CD4-positive, alpha-beta T cell (primary cell): ENCODE results near the gene ZNF318. TPM values are rescaled to one million over a fixed set of nuclear protein-coding genes. Genes with fewer than 3 reads are reported as not detected.
"Not testable (repeated sequence)": the region's sequence is repeated elsewhere in the genome, so short reads cannot be mapped to it uniquely, and the experiment has no call there.

Experiments used
- ATAC-seq: fragments of 200-7000 bp; cut with Tn5 transposase; one replicate; pipeline ENCODE4 v1.10.0; 2022; ENCODE audit warnings: mild to moderate bottlenecking; ENCODE audit not compliant: poor library complexity
- CTCF ChIA-PET: fragments of 350-600 bp; sonication (Branson Sonifier 250); formaldehyde crosslinking; loops from one replicate; lab custom pipeline; 2021; ENCODE audit warnings: antibody characterized with exemption, inconsistent platforms; lab: Charles Lee
- POLR2A ChIA-PET: fragments of 350-600 bp; sonication (Branson Sonifier 250); formaldehyde crosslinking; loops from one replicate; lab custom pipeline; 2021; ENCODE audit warnings: antibody characterized with exemption, inconsistent platforms; lab: Charles Lee
- DNase-seq, 14 experiments: peaks; one replicate each; pipeline ENCODE4 v3.0.0-alpha.2; 2013 to 2020; ENCODE audit warnings: mixed read lengths in 2 of 14
- H3K27ac ChIP-seq, 2 donors: one replicate each; pipeline versions ENCODE4 v1.5.1 to v1.7.0; 2013; ENCODE audit warnings: low read length in 2 of 2, low read depth in 1 of 2, mild to moderate bottlenecking in 1 of 2
- H3K27me3 ChIP-seq, 2 experiments: 1 replicate in 1 of 2; 2 replicates in 1 of 2; pipeline versions ENCODE4 v1.6.1 to v1.7.0; 2013; ENCODE audit warnings: low read length in 2 of 2, control low read depth in 1 of 2, mild to moderate bottlenecking in 1 of 2, moderate library complexity in 1 of 2; ENCODE audit not compliant: insufficient read depth in 2 of 2, control insufficient read depth in 1 of 2
- H3K36me3 ChIP-seq: one replicate; pipeline ENCODE4 v1.6.1; 2013; ENCODE audit warnings: low read length, control low read depth; ENCODE audit not compliant: insufficient read depth
- H3K4me1 ChIP-seq: one replicate; pipeline ENCODE4 v1.6.1; 2013; ENCODE audit warnings: low read length, control low read depth; ENCODE audit not compliant: insufficient read depth
- H3K4me3 ChIP-seq: one replicate; pipeline ENCODE4 v1.5.1; 2013; ENCODE audit warnings: mild to moderate bottlenecking, low read length, moderate library complexity
- H3K9me3 ChIP-seq, 2 experiments: 1 replicate in 1 of 2; 2 replicates in 1 of 2; pipeline versions ENCODE4 v1.6.1 to v1.7.0; 2013; ENCODE audit warnings: low read length in 2 of 2, mild to moderate bottlenecking in 2 of 2, control low read depth in 1 of 2, moderate library complexity in 1 of 2; ENCODE audit not compliant: control insufficient read depth in 1 of 2, insufficient read depth in 1 of 2
- H3K27ac Mint-ChIP-seq: one replicate; pipeline ENCODE4 v1.8.0; 2020; ENCODE audit warnings: mixed read lengths
- H3K27me3 Mint-ChIP-seq: one replicate; pipeline ENCODE4 v1.8.0; 2021; ENCODE audit warnings: mixed read lengths
- H3K36me3 Mint-ChIP-seq: one replicate; pipeline ENCODE4 v1.8.0; 2021; ENCODE audit warnings: low read depth, mixed read lengths
- H3K4me1 Mint-ChIP-seq: one replicate; pipeline ENCODE4 v1.8.0; 2021; ENCODE audit warnings: low read depth, mixed read lengths
- H3K4me3 Mint-ChIP-seq: one replicate; pipeline ENCODE4 v1.8.0; 2020; ENCODE audit warnings: mild to moderate bottlenecking, mixed read lengths
- H3K9me3 Mint-ChIP-seq: one replicate; pipeline ENCODE4 v1.8.0; 2020; ENCODE audit warnings: mixed read lengths
- intact Hi-C, 2 experiments: fragments of 100-400 bp; cut with DNase I in 1 of 2; cut with micrococcal nuclease in 1 of 2; formaldehyde crosslinking; loops; one replicate each; pipeline versions ENCODE4 v1.15.1 to v1.9.0; 2023 to 2025; cut with DNase I, micrococcal nuclease
- total RNA-seq, 174 experiments: library from RNA in 2 of 174; stranded (reverse) in 2 of 174; gene quantifications; one replicate each; pipeline ENCODE4 v1.2.3 and lab custom pipeline; 2021 to 2026
- TF ChIP-seq, protein P1 (sequence below): fragments of 200-600 bp; IDR thresholded peaks from one replicate; pipeline ENCODE4 v1.8.0; 2022; ENCODE audit warnings: antibody characterized with exemption, mild to moderate bottlenecking

ZNF318 gene
- total RNA-seq, 2 experiments from 2014 or later, result 20.4 TPM

DNA sequence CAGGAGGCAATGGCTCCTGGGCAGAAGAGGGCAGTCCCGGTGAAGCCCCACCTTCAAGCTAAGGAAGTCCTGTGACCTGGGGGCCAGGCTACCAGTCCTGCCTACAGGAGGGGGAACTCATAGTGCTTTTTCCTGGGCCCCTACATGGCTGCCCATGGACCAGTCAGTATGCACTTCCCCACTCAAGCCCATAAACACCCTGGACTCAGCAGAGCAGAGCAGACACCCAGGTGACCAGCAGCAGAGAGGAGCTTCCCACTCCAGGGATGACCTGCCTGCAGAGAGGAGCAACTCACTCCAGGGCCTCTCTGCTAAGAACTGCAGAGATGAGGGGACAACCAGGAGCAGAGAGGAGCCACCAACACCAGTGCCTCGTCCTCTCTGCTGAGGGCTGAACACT lies 43.6 kb upstream of the ZNF318 start:
- H3K36me3 Mint-ChIP-seq, result no peaks in the 10 kb centered on the region
- no peaks in the 10 kb centered on the region for H3K4me1 ChIP-seq
- H3K27ac ChIP-seq, result no peak overlapping the region
- no peaks in the 10 kb centered on the region for H3K9me3 Mint-ChIP-seq
- ChIA-PET CTCF (no interaction called here), POLR2A (no interaction called here)
- no peaks in the 10 kb centered on the region for H3K4me1 Mint-ChIP-seq
- no peaks in the 10 kb centered on the region for H3K36me3 ChIP-seq
- H3K27ac Mint-ChIP-seq, result no peak overlapping the region
- ATAC-seq, result no peak
- peaks cover 0 to 8% of the 10 kb centered on the region in 2 experiments for H3K9me3 ChIP-seq
- TF ChIP-seq, protein P1, sequence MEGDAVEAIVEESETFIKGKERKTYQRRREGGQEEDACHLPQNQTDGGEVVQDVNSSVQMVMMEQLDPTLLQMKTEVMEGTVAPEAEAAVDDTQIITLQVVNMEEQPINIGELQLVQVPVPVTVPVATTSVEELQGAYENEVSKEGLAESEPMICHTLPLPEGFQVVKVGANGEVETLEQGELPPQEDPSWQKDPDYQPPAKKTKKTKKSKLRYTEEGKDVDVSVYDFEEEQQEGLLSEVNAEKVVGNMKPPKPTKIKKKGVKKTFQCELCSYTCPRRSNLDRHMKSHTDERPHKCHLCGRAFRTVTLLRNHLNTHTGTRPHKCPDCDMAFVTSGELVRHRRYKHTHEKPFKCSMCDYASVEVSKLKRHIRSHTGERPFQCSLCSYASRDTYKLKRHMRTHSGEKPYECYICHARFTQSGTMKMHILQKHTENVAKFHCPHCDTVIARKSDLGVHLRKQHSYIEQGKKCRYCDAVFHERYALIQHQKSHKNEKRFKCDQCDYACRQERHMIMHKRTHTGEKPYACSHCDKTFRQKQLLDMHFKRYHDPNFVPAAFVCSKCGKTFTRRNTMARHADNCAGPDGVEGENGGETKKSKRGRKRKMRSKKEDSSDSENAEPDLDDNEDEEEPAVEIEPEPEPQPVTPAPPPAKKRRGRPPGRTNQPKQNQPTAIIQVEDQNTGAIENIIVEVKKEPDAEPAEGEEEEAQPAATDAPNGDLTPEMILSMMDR, result no peak
- no peak for DNase-seq
- H3K4me3 ChIP-seq, result no peak overlapping the region
- intact Hi-C loops, result no loop called here
- H3K27me3 Mint-ChIP-seq, result peaks cover 3% of the 10 kb centered on the region
- H3K27me3 ChIP-seq, result no peaks in the 10 kb centered on the region
- H3K4me3 Mint-ChIP-seq, result no peak overlapping the region

DNA sequence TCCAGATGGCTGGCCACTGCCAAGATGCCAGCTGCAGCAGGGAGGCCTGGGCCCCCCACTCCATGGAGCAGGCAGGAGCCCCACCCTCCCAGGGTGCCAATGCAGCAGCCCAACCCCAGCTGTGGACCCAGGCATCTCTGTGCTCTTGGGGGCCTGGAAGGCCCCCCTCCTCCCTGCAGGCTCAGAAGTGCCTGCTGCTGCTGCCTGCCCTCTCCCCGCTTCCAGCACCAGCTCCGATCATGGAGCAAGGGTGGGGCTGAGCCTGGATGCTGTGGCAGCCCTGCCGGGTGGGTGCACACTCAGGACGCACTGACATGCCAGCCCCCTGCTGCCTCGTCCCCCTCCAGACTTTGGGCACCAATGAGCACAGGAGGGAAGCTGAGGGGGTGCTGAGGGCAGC lies 43.1 kb upstream of the ZNF318 start:
- POLR2A ChIA-PET, result no interaction called here
- intact Hi-C loops, result no loop called here
- no peak overlapping the region for H3K27ac ChIP-seq
- H3K9me3 ChIP-seq, result peaks cover 0 to 8% of the 10 kb centered on the region in 2 experiments
- H3K27me3 ChIP-seq, result no peaks in the 10 kb centered on the region
- Mint-ChIP-seq H3K27ac (no peak overlapping the region), H3K4me3 (no peak overlapping the region), H3K36me3 (no peaks in the 10 kb centered on the region), H3K9me3 (no peaks in the 10 kb centered on the region), H3K4me1 (no peaks in the 10 kb centered on the region), H3K27me3 (peaks cover 4% of the 10 kb centered on the region)
- no peaks in the 10 kb centered on the region for H3K36me3 ChIP-seq
- TF ChIP-seq, protein P1, result no peak
- ATAC-seq, result no peak
- H3K4me3 ChIP-seq, result no peak overlapping the region
- H3K4me1 ChIP-seq, result no peaks in the 10 kb centered on the region
- DNase-seq, result no peak
- CTCF ChIA-PET, result no interaction called here

DNA sequence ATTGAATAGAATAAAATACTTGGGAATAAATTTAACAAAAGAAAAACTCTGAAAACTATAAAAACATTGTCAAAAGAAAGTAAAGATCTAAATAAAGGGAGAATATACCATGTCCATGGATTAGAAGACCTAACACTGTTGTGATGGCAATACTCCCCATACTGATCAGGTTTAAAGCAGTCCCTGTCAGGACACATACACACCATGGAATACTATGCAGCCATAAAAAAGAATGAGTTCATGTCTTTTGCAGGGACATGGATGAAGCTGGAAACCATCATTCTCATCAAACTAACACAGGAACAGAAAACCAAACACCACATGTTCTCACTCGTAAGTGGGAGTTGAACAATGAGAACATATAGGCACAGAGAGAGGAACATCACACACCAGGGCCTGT lies 41.3 kb upstream of the ZNF318 start:
- H3K27ac Mint-ChIP-seq, H3K36me3 Mint-ChIP-seq, CTCF ChIA-PET, H3K9me3 ChIP-seq, H3K4me3 Mint-ChIP-seq, H3K9me3 Mint-ChIP-seq, H3K27ac ChIP-seq, H3K36me3 ChIP-seq, H3K27me3 ChIP-seq, POLR2A ChIA-PET, ATAC-seq, H3K4me1 Mint-ChIP-seq, H3K4me1 ChIP-seq, H3K4me3 ChIP-seq, intact Hi-C loops, DNase-seq: not testable (repeated sequence)
- peaks cover 14% of the 10 kb centered on the region for H3K27me3 Mint-ChIP-seq

DNA sequence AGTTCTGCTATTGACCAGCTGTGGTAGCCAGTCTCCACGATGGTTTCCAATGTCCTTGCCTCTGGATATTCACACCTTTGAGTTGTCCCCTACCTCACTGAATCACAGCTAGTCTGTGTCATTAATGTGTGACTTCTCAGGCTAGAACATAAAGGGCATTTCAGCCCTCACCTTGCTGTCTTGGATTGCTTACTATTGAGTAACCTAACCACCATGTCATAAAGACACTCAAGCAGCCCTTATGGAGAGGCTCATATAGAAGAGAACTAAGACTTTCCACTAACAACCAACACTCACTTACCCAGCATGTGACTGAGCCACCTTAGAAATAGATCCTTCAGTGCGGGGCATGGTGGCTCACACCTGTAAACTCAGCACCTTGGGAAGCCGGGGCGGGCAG lies 38.8 kb upstream of the ZNF318 start:
- H3K4me1 ChIP-seq, result no peaks in the 10 kb centered on the region
- Mint-ChIP-seq H3K27ac (no peak overlapping the region), H3K9me3 (no peaks in the 10 kb centered on the region), H3K4me3 (no peak overlapping the region), H3K36me3 (no peaks in the 10 kb centered on the region), H3K4me1 (no peaks in the 10 kb centered on the region), H3K27me3 (peaks cover 21% of the 10 kb centered on the region)
- ChIA-PET CTCF (no interaction called here), POLR2A (no interaction called here)
- ATAC-seq (no peak), DNase-seq (no peak)
- H3K27me3 ChIP-seq, result peaks cover 0 to 3% of the 10 kb centered on the region in 2 experiments
- no peak overlapping the region for H3K4me3 ChIP-seq
- H3K27ac ChIP-seq, result no peak overlapping the region
- intact Hi-C loops, result no loop called here
- H3K9me3 ChIP-seq, result peaks cover 0 to 8% of the 10 kb centered on the region in 2 experiments
- TF ChIP-seq, protein P1, result no peak
- no peaks in the 10 kb centered on the region for H3K36me3 ChIP-seq
